CD4-positive, alpha-beta T cell treated with Interleukin-6 for 4 hours (primary cell): ENCODE measurements around the gene BTRC.
"Not testable (repeated sequence)": the region's sequence is repeated elsewhere in the genome, so short reads cannot be mapped to it uniquely, and the experiment has no call there.

ENCODE experiments used
- DNase-seq: peaks from one replicate; pipeline ENCODE4 v3.0.0-alpha.2; 2020; ENCODE audit warnings: mixed read lengths

Gene BTRC

DNA sequence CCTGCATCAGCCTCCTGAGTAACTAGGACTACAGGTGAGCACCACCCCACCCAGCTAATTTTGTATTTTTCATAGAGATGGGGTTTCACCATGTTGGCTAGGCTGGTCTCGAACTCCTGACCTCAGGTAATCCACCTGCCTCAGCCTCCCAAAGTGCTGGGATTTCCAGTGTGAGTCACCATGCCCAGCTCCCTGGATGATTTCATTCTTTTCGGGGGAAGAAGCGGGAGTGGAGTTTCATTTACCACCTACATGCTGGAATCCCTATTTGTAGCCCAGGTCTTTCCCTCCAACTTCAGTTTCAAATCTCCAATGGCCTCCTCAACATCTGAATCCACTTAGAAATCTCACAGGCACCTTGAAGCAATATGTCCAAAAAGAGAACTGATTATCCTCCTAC lies 2.9 kb upstream of the BTRC start:
- DNase-seq, result no peak

DNA sequence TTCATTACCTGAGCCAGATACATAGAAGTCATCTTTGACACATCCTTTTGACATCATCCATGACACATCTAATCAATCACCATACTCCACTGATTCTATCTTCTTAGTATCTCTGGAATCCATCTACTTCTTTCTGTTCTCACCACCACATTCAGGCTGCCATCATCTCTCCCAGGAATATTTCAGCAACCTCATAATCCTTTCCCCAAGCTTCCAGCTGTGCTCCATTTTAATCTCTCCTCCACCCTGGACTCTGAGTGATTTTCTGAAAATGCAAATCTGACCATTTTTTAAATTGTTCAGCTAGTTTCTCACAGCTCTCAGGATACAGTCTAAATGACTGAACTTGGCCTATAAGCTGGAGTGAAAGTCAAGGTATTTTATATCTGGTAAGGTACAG lies 2.5 kb upstream of the BTRC start:
- no peak for DNase-seq

DNA sequence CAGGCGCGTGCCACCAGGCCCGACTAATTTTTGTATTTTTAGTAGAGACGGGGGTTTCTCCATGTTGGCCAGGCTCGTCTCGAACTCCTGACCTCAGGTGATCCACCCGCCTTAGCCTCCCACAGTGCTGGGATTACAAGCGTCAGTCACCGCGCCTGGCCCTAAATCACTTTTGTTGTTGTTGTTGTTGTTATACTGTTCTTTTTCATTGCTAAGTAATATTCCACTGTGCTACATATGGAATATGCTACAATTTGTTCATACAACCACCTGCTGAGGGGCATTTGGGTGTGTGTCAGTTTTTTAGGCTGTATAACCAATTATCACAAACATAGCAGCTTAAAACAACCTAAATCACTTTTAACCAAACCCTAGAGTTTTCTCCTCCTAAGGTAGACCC lies 1.1 kb upstream of the BTRC start:
- not testable (repeated sequence) for DNase-seq

DNA sequence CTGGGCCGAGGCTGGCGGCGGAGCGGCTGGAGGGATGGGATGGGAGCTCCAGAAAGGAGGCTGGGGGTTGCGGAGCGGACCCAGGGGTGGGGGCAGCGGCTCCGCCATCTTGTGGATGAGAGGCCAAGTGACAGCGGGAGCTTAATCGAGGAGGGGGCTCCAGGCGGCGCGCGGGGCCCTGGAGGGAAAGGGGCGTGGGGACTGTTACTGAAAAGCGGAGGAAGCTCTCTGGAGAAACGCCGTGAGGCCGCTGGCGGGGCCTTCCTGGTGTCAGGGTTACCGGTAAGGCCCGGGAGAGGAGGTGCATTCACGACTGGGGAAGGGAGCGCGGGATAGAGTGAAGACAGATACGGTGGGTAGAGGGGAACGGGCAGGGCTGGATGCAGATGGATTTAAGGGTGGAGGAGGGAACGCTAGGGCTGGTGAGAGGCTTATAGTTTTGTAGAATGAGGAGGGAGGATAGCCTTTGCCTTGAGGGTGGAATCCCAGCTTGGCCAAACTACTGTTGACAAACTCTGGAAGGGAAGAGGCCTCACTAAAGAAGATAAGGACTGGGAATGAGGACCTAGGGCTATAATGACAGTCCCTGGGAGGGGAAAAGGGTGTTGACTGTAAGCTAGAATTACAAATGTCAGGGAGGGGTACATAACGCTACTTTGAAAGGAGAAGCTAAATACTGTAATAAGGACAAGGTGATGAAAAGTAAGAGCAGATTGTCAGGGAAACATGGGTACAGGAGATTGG lies 535 bp downstream of the BTRC start:
- peak; percentile 52 for DNase-seq

DNA sequence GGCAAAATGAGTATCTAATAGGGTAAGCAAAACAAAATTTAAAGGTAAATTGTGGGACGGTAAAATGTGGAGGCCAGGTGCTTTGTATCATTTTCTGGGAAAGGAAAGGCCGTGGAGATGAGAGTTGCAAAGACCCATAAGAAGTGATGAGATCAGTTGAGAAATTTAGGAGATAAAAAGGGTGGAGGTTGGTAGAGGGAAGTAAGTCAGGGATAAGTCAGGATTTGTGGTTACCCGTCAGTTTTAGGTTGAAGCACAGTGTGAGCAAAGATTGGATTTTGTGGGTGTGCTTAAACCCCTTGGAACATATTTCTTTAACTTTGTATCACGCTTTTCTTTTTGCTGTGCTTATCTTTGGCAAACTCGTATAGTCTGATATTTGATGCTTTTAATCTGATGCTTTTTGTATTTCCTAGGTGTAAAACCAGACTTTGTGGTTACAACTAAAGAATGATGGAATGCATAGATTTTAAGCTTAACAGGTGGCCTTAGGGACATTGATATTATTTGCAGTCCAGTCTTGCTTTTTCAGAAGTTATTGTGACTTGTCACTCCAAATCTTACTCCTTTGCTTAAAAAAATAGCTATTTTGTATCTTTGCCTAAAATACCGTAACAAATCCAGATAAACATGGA lies 1.2 kb downstream of the BTRC start:
- DNase-seq, result no peak

DNA sequence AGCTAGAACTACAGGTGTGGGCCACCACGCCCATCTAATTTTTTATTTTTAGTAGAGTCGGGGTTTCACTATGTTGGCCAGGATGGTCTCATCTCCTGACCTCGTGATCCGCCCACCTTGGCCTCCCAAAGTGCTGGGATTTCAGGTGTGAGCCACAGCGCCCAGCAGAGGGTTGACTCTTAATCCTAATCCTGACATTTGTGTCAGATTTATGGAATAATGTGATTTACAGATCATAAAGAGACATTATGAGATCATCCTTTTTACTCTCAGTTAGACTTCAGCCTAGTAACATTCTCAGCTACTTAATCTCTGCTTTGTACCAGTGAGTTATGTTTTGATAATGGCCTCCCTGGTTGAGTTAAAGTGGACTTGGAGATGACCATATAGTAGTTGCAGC lies 2.2 kb downstream of the BTRC start:
- DNase-seq, result no peak

DNA sequence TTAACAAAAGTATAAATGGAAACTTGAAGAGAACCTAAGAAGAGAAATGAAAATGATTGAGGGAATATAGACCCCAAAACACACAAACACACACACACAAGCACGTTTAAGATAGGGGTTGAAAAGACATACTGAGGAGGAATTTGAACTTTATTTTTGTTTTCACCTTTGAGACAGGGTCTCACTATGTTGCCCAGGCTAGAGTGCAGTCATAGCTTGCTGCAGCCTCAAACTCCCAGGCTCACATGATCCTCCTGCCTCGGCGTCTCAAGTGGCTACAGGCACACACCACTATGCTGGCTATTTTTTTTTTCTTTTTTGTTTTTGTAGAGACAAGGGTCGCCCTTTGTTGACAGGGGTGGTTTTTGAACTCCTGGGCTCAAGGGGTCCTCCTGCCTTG lies 4.0 kb downstream of the BTRC start:
- DNase-seq, result no peak

DNA sequence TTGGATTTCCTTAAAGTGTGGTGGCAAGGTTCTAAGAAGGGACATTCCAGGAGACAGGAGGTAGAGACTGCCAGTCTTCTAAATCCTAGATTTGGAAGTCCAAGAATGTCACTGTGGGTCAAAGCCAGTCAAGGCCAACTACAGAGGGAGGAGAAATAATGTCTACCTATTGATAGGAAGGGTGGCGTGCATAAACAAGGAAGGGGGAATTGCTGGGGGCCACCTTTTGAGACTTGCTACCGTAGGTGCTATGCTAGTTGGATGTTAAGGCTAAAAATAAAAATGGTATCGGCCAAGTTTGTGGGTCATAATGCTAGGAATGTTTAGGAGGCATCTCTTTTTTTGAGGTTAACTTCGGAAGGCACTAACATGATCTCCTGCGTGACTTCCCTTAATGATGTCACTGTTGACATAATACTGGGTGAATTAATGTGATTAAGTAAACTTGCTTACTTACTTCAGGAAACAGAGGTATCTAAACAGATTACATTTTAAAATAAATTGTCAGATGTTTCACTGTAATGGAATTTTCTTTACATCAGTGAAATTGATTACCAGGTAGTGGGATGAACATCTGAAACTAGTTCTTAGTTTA lies 4.8 kb downstream of the BTRC start:
- no peak for DNase-seq

DNA sequence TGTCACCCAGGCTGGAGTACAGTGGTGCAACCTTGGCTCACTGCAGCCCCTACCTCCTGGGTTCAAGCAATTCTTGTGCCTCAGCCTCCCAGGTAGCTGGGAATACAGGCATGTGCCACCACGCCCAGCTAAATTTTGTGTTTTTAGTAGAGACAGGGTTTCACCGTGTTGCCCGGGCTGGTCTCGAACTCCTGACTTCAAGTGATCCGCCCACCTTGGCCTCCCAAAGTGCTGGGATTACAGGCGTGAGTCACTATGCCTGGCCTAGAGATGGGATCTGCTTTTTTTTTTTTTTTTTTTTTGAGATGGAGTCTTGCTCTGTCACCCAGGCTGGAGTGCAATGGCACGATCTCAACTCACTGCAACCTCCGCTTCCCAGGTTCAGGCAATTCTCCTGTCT lies 6.1 kb downstream of the BTRC start:
- not testable (repeated sequence) for DNase-seq

DNA sequence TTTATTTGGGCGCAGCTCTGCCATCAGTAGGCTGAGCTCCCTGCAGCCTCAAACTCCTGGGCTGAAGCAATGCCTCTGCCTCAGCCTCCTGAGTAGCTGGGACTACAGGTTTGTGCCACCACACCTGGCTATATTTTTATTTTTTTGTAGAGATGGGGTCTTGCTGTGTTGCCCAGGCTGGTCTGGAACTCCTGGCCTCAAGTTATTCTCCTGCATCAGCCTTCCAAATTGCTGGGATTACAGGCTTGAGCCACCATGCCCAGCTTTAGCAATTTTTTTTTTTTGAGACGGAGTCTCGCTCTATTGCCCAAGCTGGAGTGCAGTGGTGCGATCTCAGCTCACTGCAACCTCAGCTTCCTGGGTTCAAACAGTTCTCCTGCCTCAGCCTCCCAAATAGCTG lies 6.9 kb downstream of the BTRC start:
- not testable (repeated sequence) for DNase-seq

DNA sequence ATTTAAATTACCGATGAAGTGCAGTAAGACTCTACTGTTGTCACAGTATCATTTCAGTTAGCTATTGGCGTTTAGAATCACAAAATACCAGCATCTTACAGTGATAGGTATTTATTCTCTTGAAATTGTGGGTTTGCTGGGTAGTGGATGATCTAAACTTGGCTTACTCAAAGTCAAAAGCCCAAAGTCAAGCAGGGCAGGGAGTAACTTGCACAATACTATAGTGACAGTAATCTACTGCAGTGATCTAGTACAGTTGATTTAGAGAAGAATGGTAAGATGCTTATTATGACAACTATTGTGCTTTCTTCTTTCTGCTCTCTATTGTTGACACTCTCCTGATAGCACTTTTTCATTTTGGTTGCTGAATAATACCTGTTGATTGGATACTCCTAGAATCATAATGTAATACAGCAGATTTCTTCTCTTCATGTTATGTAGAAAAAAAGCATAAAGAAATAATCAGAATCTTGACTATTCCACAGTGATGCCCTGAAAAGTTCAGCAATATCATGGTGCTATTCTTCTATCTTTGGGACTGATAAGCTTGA lies 10.0 kb downstream of the BTRC start:
- no peak for DNase-seq

DNA sequence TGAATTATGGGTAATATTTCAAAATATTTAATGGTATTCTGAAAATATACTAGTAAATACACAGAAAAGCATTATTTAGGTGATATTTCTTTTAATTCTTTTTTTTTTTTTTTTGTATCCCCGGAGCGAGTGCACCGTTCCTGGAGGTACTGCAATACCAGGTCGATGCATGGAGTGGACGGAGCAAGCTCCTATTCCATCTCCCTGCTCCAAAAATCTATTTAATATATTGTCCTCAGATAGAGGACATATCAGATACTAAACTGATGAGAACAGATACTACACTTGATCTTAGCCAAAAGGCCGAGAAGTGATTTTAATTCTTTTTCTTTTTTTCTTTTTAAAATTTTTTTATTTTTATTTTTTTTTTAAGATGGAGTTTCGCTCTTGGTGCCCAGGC lies 10.8 kb downstream of the BTRC start:
- DNase-seq, result no peak

DNA sequence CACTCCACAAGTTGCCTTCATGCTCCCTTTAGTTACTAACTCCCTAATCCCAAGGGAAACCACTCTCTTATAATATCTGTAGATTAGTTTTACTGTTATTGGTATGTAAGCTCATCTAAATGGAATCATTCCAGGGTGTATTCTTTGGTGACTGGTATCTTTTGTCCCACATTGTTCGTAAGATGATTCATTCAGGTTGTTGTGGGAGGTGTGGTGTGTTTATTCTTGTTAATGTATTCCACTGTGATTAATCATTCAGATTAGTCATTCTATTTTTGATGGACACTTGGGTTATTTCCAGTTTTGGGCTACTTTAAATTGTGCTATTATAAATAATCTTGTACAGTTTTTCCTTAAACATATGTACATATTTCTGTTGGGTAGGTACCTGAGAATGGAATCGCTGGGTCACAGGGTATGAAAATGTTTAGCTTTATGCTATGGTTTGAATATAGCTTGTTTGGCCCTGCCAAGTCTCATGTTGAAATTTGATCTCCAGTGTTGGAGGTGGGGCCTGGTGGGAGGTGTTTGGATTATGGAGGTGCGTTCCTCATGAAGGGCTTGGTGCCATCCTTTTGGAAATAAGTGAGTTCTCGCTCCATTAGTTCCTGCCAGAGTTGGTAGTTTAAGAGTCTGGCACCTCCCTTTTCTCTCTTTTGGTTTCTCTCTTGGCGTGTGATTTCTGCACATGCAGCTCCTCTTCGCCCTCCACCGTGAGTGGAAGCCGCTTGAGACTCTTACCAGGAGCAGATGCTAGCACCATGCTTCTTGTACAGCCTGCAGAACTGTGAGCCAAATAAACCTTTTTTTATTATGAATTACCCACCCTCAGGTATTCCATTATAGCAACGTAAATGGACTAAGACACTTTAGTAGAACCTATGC lies 13.8 kb downstream of the BTRC start:
- no peak for DNase-seq

DNA sequence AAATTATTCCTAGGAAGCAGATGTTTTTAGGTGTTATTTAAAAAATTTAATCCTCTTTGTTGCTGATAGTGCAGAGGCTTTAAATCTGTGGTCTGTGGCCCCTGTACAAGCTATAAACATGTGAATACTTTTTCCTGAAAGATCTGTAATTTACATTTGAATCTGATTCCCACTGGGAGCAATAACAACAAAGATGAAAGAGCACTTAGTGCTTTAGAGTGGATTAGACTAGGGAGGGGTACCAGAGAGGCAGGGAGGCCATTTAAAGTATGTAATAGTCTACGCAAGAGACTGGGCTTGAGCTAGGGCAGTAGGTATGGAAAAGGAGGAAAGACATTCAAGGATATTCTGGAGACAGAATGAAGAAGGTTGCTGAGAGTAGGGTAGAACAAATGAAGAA lies 19.1 kb downstream of the BTRC start:
- no peak for DNase-seq

DNA sequence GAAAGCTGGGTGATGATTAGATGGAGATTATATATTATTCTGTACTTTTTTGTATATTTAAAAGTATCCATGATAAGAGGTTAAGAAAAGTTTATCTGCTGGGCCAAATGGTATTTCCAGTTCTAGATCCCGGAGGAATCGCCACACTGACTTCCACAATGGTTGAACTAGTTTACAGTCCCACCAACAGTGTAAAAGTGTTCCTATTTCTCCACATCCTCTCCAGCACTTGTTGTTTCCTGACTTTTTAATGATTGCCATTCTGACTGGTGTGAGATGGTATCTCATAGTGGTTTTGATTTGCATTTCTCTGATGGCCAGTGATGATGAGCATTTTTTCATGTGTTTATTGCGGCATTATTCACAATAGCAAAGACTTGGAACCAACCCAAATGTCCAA lies 20.0 kb downstream of the BTRC start:
- not testable (repeated sequence) for DNase-seq

DNA sequence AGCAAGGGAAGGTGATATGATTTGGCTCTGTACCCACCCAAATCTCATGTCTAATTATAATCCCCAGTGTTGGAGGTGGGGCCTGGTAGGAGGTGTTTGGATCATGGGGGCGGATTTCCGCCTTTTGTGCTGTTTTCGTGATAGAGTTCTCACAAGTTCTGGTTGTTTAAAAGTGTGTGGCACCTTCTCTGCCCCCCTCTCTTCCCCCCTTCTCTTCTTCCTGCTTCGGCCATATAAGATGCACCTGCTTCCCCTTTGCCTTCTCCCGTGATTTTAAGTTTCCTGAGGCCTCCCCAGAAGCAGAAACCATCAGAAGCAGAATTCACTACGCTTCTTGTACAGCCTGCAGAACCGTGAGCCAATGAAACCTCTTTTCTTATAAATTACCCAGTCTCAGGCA lies 21.1 kb downstream of the BTRC start:
- no peak for DNase-seq

DNA sequence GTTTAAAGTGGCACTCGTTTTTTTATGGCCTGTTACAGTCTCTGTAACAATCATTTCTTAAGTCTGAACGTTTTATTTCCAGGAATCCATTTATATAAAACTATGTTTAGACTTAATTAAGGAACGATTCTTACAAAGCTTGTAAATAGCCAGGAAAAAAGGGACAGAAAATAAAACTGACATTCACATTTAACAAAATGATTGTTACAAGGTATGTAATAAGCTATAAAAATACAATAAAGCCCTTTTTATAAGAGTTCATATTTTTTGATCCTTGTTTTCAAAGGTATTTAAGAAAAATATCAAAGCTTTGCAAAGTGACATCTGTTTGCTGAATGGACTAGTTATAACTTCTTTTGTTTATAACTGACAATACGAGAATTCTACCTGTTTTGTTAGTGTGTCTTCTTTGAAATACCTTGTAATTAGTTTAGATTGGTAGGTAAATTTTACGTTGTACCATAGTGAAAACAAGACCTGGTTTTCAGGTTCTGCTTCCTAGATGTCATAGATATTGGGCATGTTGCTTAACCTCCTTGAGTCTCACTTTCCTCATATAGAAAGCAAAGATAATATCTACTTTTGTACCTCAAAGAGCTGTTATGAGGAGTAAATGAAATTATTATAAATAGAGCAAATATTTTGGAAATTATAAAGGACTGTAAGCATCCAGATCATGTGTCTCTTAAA lies 25.8 kb downstream of the BTRC start:
- DNase-seq, result no peak

DNA sequence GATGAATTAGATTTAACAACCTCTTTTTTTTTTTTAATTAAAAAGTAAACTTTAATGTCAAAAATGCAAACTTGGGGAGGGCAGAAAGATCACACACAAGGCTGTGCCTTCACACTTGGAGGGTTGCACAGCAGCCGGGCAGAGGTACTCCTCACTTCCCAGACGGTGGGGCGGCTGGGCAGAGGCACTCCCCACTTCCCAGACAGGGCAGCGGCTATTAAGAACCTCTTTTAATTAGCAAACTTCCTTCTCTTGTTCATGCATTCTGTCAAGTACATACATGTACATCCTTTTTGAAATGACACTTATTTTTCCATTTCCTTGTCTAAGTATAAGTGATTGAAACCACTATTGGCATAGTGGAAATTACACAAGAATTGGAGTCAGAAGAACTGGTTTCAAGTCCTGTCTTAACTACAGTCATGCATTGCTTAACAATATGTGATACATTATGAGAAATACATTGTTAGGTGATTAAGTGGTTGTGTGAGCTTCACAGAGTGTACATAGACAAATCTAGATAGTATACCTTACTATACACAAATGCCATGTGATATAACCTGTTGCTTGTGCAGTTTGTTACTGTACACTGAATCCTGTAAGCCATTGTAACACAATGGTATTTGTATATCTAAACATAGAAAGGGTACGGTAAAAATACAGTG lies 26.5 kb downstream of the BTRC start:
- no peak for DNase-seq

DNA sequence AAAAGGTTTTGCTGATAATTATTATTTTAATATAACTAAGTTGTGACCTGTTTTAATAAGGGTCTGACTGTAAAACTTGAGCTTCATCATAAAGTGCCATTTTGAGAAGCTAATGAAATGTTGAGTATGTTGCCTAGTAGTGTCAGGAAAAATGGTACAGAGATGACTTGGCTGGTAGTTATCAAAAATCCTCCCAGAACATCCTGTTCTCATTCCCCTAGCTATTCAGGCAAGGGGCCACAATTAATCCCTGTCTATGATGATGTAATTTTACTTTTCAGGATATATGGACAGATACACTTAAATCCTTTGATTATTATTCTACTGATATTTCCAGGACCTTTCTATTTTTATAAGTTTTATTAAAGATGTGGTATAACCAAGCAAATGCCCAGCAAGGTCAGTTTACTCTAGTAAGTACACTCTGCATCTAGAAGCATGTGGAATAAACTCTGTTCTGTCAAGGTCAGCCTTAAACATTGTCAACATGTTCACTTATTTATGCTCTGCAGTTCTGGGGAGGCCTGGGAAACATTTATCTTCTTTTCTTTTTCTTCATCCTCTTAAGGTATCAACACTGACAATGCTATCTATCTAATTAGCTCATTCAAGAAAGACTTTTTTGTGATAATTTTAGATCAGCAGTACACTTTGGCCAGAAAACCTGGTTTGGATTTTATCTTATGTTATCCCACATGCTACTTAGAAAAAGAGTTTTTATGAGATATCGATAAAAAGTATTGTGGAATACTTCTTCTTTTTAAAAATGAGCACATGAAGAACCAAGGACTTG lies 32.1 kb downstream of the BTRC start:
- no peak for DNase-seq

DNA sequence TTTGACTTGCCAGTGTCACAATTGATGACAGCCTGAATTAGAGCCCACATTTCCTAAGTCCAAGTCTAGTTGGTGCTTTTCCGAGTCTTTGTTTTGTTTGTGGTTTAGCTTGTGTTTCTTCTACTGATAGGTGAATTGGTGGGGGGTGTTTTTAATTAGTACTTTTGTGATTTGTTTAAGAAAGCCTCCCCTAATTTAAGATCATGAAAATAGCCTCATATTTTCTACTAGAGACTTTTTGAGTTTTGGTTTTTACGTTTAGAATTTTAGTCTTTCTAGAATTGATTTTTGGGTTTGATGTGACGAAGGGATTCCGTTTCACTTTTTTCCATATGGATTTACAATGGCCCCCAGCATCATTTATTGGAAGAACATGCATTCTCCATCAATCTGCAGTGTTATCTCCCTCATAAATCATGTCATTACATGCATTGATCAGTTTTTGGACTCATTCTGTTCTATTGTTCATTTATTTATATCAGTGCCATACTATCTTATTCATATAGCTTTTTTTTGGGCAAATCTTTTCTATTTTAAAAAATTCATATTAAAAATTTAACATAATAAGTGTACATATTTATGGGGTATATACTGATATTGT lies 32.8 kb downstream of the BTRC start:
- DNase-seq, result no peak
